H9 (cell line): ENCODE data around the gene DOK6. TPM values are rescaled to one million over a fixed set of nuclear protein-coding genes. Genes with fewer than 3 reads are reported as not detected.

ENCODE experiments used
- DNase-seq: peaks from one replicate; pipeline ENCODE4 v3.0.0-alpha.2; 2017
- H2AFZ ChIP-seq: one replicate; pipeline ENCODE4 v1.6.1; 2013; ENCODE audit warnings: mild to moderate bottlenecking, low read length, control low read depth, moderate library complexity
- H2AK5ac ChIP-seq: 2 replicates; pipeline ENCODE4 v1.6.1; 2013; ENCODE audit warnings: low read length, control low read depth, mixed read lengths; ENCODE audit not compliant: insufficient read length
- H2BK120ac ChIP-seq: one replicate; pipeline ENCODE4 v1.6.1; 2013; ENCODE audit warnings: low read depth, mild to moderate bottlenecking, low read length, control low read depth, inconsistent platforms; ENCODE audit not compliant: poor library complexity, severe bottlenecking
- H2BK12ac ChIP-seq: 2 replicates; pipeline ENCODE4 v1.6.1; 2013; ENCODE audit warnings: low read length, control low read depth, mixed read lengths, low read depth; ENCODE audit not compliant: insufficient read length
- H2BK15ac ChIP-seq: 2 replicates; pipeline ENCODE4 v1.6.1; 2013; ENCODE audit warnings: low read depth, low read length, control low read depth
- H2BK20ac ChIP-seq: one replicate; pipeline ENCODE4 v1.6.1; 2013; ENCODE audit warnings: low read depth, mild to moderate bottlenecking, low read length, control low read depth, inconsistent platforms; ENCODE audit not compliant: poor library complexity, severe bottlenecking
- H2BK5ac ChIP-seq: 2 replicates; pipeline ENCODE4 v1.6.1; 2013; ENCODE audit warnings: low read length, control low read depth, mixed read lengths; ENCODE audit not compliant: insufficient read length
- H3K14ac ChIP-seq: 2 replicates; pipeline ENCODE4 v1.6.1; 2013; ENCODE audit warnings: low read length, control low read depth; ENCODE audit not compliant: insufficient read depth
- H3K18ac ChIP-seq: 2 replicates; pipeline ENCODE4 v1.6.1; 2013; ENCODE audit warnings: low read depth, mild to moderate bottlenecking, mixed read lengths, low read length, control low read depth; ENCODE audit not compliant: insufficient read length
- H3K23ac ChIP-seq: 2 replicates; pipeline ENCODE4 v1.6.1; 2013; ENCODE audit warnings: low read length, control low read depth, mixed read lengths, low read depth; ENCODE audit not compliant: insufficient read length
- H3K23me2 ChIP-seq: 2 replicates; pipeline ENCODE4 v1.6.1; 2013; ENCODE audit warnings: low read depth, mild to moderate bottlenecking, mixed read lengths, low read length, control low read depth; ENCODE audit not compliant: insufficient read length, poor library complexity, severe bottlenecking
- H3K27ac ChIP-seq: 2 replicates; pipeline ENCODE4 v1.5.1; 2013; ENCODE audit warnings: low read length, control low read depth, mixed read lengths, low read depth; ENCODE audit not compliant: insufficient read length
- H3K27me3 ChIP-seq: 2 replicates; pipeline ENCODE4 v1.6.1; 2013; ENCODE audit warnings: low read length, control low read depth, inconsistent platforms; ENCODE audit not compliant: insufficient read depth
- H3K4ac ChIP-seq: 2 replicates; pipeline ENCODE4 v1.6.1; 2013; ENCODE audit warnings: low read depth, mild to moderate bottlenecking, control low read depth, inconsistent platforms, low read length, moderate library complexity
- H3K4me1 ChIP-seq: 2 replicates; pipeline ENCODE4 v1.6.1; 2013; ENCODE audit warnings: low read length, control low read depth, inconsistent platforms; ENCODE audit not compliant: insufficient read depth
- H3K4me2 ChIP-seq: 2 replicates; pipeline ENCODE4 v1.6.1; 2013; ENCODE audit warnings: low read length, control low read depth, mixed read lengths; ENCODE audit not compliant: insufficient read length, insufficient read depth
- H3K56ac ChIP-seq: 2 replicates; pipeline ENCODE4 v1.6.1; 2013; ENCODE audit warnings: low read depth, mild to moderate bottlenecking, mixed read lengths, low read length, control low read depth; ENCODE audit not compliant: insufficient read length
- H3K79me1 ChIP-seq: 2 replicates; pipeline ENCODE4 v1.6.1; 2013; ENCODE audit warnings: low read depth, mild to moderate bottlenecking, moderate library complexity, low read length, control low read depth, inconsistent platforms; ENCODE audit not compliant: insufficient read depth, poor library complexity, severe bottlenecking
- H3K79me2 ChIP-seq: 2 replicates; pipeline ENCODE4 v1.6.1; 2013; ENCODE audit warnings: low read length, control low read depth, inconsistent platforms; ENCODE audit not compliant: insufficient read depth
- H3K9ac ChIP-seq: 2 replicates; pipeline ENCODE4 v1.6.1; 2013; ENCODE audit warnings: low read length, control low read depth, mixed read lengths; ENCODE audit not compliant: insufficient read length; ENCODE audit errors: extremely low read depth
- H3K9me3 ChIP-seq: one replicate; pipeline ENCODE4 v1.6.1; 2013; ENCODE audit warnings: low read depth, low read length, inconsistent platforms; ENCODE audit not compliant: control insufficient read depth
- H3T11ph ChIP-seq: one replicate; pipeline ENCODE4 v1.6.1; 2013; ENCODE audit warnings: mild to moderate bottlenecking, low read length, control low read depth, inconsistent platforms
- H4K20me1 ChIP-seq: one replicate; pipeline ENCODE4 v1.6.1; 2013; ENCODE audit not compliant: control insufficient read depth, insufficient read length, insufficient read depth
- H4K5ac ChIP-seq: 2 replicates; pipeline ENCODE4 v1.6.1; 2013; ENCODE audit warnings: low read depth, mild to moderate bottlenecking, mixed read lengths, low read length, control low read depth; ENCODE audit not compliant: insufficient read length
- H4K8ac ChIP-seq: replicated peaks from 2 replicates; pipeline ENCODE4 v1.6.1; 2013; ENCODE audit warnings: low read length, control low read depth, mixed read lengths, low read depth; ENCODE audit not compliant: insufficient read length
- H4K91ac ChIP-seq: 2 replicates; pipeline ENCODE4 v1.6.1; 2013; ENCODE audit warnings: low read depth, mild to moderate bottlenecking, moderate library complexity, mixed read lengths, low read length, control low read depth; ENCODE audit not compliant: insufficient read length
- H3K27ac Mint-ChIP-seq, 3 experiments: 2 replicates in 2 of 3; 3 replicates in 1 of 3; pipeline ENCODE4 v1.8.0; 2020 to 2021; ENCODE audit warnings: mixed read lengths in 3 of 3, mild to moderate bottlenecking in 1 of 3, moderate library complexity in 1 of 3
- H3K27me3 Mint-ChIP-seq: 2 replicates; pipeline ENCODE4 v1.8.0; 2021; ENCODE audit warnings: low read depth, mild to moderate bottlenecking, moderate library complexity, mixed read lengths
- H3K36me3 Mint-ChIP-seq, 3 experiments: 2 replicates in 2 of 3; 3 replicates in 1 of 3; pipeline ENCODE4 v1.8.0; 2020 to 2021; ENCODE audit warnings: low read depth in 3 of 3, mixed read lengths in 3 of 3; ENCODE audit not compliant: insufficient read depth in 1 of 3
- H3K4me1 Mint-ChIP-seq, 2 experiments: 2 replicates each; pipeline ENCODE4 v1.8.0; 2020; ENCODE audit warnings: mixed read lengths in 2 of 2
- H3K4me3 Mint-ChIP-seq, 2 experiments: 2 replicates in 1 of 2; 3 replicates in 1 of 2; pipeline ENCODE4 v1.8.0; 2020 to 2021; ENCODE audit warnings: mild to moderate bottlenecking in 2 of 2, mixed read lengths in 2 of 2, moderate library complexity in 1 of 2
- H3K9me3 Mint-ChIP-seq, 2 experiments: 2 replicates in 1 of 2; 3 replicates in 1 of 2; pipeline ENCODE4 v1.8.0; 2020; ENCODE audit warnings: mild to moderate bottlenecking in 2 of 2, mixed read lengths in 2 of 2, moderate library complexity in 1 of 2
- WGBS: extraction: QIAGEN DNeasy Blood & Tissue Kit; methylation state at CpG from one replicate; pipeline ENCODE4 v1.1.7; 2013; ENCODE audit warnings: missing lambda C conversion rate, low lambda C conversion rate, mixed read lengths; ENCODE audit not compliant: insufficient read length; ENCODE audit errors: extremely low coverage; 5-methylcytosine and 5-hydroxymethylcytosine counted together
- total RNA-seq: library from RNA; stranded (reverse); gene quantifications from 2 replicates; pipeline ENCODE4 v1.2.1, GENCODE V29; 2021
- TF ChIP-seq, protein P1 (sequence below): fragments of 200-600 bp; sonication (generic); conservative IDR thresholded peaks from 3 replicates; pipeline ENCODE4 v1.8.0; 2021; ENCODE audit warnings: antibody characterized with exemption, mild to moderate bottlenecking

The DOK6 gene
- total RNA-seq, 1 experiment from 2014 or later, result 0.20 TPM

DNA sequence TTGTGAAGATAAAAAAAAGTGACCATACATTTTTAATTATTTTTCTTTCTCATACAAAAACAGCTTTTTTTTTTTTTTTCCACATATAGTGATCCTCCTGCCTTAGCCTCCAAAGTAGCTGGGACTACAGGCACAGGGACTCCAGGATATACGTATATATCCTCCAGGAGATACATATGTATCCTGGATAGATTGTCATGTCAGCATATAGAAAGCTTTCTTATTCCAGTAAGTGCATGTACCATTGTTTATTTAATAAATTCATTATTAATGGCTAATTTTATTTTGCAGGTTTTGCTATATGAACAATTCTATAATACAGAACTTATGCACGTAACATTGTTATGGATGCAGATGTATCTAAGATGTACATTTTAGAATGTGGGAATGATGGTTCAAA, 138.7 kb downstream of the DOK6 start:
- H3K14ac ChIP-seq, result no peak overlapping the region
- H2BK12ac ChIP-seq, result no peak overlapping the region
- H3K18ac ChIP-seq, result no peak overlapping the region
- no peaks in the 10 kb centered on the region for H3K23me2 ChIP-seq
- no peaks in the 10 kb centered on the region; a peak in 1 of 5 replicates for H3K9me3 Mint-ChIP-seq
- WGBS, result no CpG with 5 or more reads among the region's 2 CpGs
- H3K4ac ChIP-seq, result no peak overlapping the region
- no peak overlapping the region for H2BK120ac ChIP-seq
- TF ChIP-seq, protein P1, sequence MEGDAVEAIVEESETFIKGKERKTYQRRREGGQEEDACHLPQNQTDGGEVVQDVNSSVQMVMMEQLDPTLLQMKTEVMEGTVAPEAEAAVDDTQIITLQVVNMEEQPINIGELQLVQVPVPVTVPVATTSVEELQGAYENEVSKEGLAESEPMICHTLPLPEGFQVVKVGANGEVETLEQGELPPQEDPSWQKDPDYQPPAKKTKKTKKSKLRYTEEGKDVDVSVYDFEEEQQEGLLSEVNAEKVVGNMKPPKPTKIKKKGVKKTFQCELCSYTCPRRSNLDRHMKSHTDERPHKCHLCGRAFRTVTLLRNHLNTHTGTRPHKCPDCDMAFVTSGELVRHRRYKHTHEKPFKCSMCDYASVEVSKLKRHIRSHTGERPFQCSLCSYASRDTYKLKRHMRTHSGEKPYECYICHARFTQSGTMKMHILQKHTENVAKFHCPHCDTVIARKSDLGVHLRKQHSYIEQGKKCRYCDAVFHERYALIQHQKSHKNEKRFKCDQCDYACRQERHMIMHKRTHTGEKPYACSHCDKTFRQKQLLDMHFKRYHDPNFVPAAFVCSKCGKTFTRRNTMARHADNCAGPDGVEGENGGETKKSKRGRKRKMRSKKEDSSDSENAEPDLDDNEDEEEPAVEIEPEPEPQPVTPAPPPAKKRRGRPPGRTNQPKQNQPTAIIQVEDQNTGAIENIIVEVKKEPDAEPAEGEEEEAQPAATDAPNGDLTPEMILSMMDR, result no peak
- no peak overlapping the region for H3K27ac ChIP-seq
- no peak overlapping the region for H3K56ac ChIP-seq
- H4K91ac ChIP-seq, result no peak overlapping the region
- no peak overlapping the region for H3K23ac ChIP-seq
- H3K79me1 ChIP-seq, result no peaks in the 10 kb centered on the region
- no peaks in the 10 kb centered on the region for H3K4me1 ChIP-seq
- H2BK20ac ChIP-seq, result no peak overlapping the region
- H4K20me1 ChIP-seq, result no peaks in the 10 kb centered on the region
- DNase-seq, result no peak
- no peak overlapping the region for H2AK5ac ChIP-seq
- H3T11ph ChIP-seq, result no peak overlapping the region
- H2AFZ ChIP-seq, result no peak overlapping the region
- H3K79me2 ChIP-seq, result no peaks in the 10 kb centered on the region
- H3K9me3 ChIP-seq, result no peaks in the 10 kb centered on the region
- no peak overlapping the region for H4K5ac ChIP-seq
- H3K4me3 Mint-ChIP-seq, result no peak overlapping the region
- H2BK5ac ChIP-seq, result no peak overlapping the region
- no peaks in the 10 kb centered on the region for H3K27me3 Mint-ChIP-seq
- no peaks in the 10 kb centered on the region for H3K27me3 ChIP-seq
- H3K4me1 Mint-ChIP-seq, result peaks cover 6 to 9% of the 10 kb centered on the region in 2 experiments
- no peak overlapping the region for H3K4me2 ChIP-seq
- H3K27ac Mint-ChIP-seq, result no peak overlapping the region
- H2BK15ac ChIP-seq, result no peak overlapping the region
- no peaks in the 10 kb centered on the region for H3K36me3 Mint-ChIP-seq
- H3K9ac ChIP-seq, result no peak overlapping the region
- H4K8ac ChIP-seq, result no peak overlapping the region
